ENCODE data around the gene ATG7. TPM values are rescaled to one million over a fixed set of nuclear protein-coding genes. Genes with fewer than 3 reads are reported as not detected.

Gene ATG7
- total and polyA plus RNA-seq, 12 donors = 9.1 to 118 (median 40.0) TPM

- no peak for DNase-seq
- no peak overlapping the region for H3K27ac ChIP-seq
- TF ChIP-seq POLR2A (IDR thresholded peaks at IDR 0.05) (no peak), CTCF (IDR thresholded peaks at IDR 0.05) (no peak)
- H3K4me3 ChIP-seq = no peak overlapping the region
- intact Hi-C loops (cut with DNase I) = no loop called here
- peaks cover 9 to 10% of the 10 kb centered on the region in 2 donors for H3K4me1 ChIP-seq (replicated peaks in 1 of 2)
- peaks cover 0 to 61% of the 10 kb centered on the region in 2 donors for H3K36me3 ChIP-seq (replicated peaks in 1 of 2)
- H3K27me3 ChIP-seq = no peaks in the 10 kb centered on the region
- 71 to 82% (median 79%) methylated on average over 5 of the region's 5 CpGs for WGBS, 4 donors
- no peaks in the 10 kb centered on the region for H3K9me3 ChIP-seq (replicated peaks in 1 of 3)
These were observed 90.4 kb downstream of the ATG7 start for GRCh38 chr3:11362600-11362999.

- DNase-seq = no peak
- H3K4me1 ChIP-seq (replicated peaks in 1 of 2) = peaks cover 12 to 19% of the 10 kb centered on the region in 2 donors
- no peak overlapping the region for H3K4me3 ChIP-seq
- no peaks in the 10 kb centered on the region for H3K27me3 ChIP-seq
- no peak overlapping the region for H3K27ac ChIP-seq
- H3K36me3 ChIP-seq (replicated peaks in 1 of 2) = peaks cover 0 to 56% of the 10 kb centered on the region in 2 donors
- 67 to 86% (median 76%) methylated on average over 2 of the region's 2 CpGs for WGBS, 4 donors
- TF ChIP-seq POLR2A (IDR thresholded peaks at IDR 0.05) (no peak), CTCF (IDR thresholded peaks at IDR 0.05) (no peak)
- intact Hi-C loops (cut with DNase I) = no loop called here
- H3K9me3 ChIP-seq (replicated peaks in 1 of 3) = no peaks in the 10 kb centered on the region
These were observed 91.5 kb downstream of the ATG7 start for GRCh38 chr3:11363715-11364114.

GRCh38 chr3:11364181-11364580, 92.0 kb downstream of the ATG7 start:
- 83 to 92% (median 90%) methylated on average over 2 of the region's 2 CpGs for WGBS, 4 donors

GRCh38 chr3:11367143-11367693, 95.0 kb downstream of the ATG7 start:
- TF ChIP-seq POLR2A (IDR thresholded peaks at IDR 0.05) (no peak), CTCF (IDR thresholded peaks at IDR 0.05) (no peak)
- Histone ChIP-seq H3K36me3 (replicated peaks in 1 of 2) (peaks cover 0 to 24% of the 10 kb centered on the region in 2 donors), H3K4me3 (no peak overlapping the region), H3K4me1 (replicated peaks in 1 of 2) (peaks cover 12 to 19% of the 10 kb centered on the region in 2 donors), H3K27ac (peak overlapping the region; percentile 10 to 78 (median 34)), H3K27me3 (no peaks in the 10 kb centered on the region), H3K9me3 (replicated peaks in 1 of 3) (no peaks in the 10 kb centered on the region)
- intact Hi-C loops (cut with DNase I) = no loop called here
- DNase-seq = peak in 6 of 7 donors; percentile 36 to 73 (median 49)
- WGBS, 4 donors = 17 to 23% (median 20%) methylated on average over 2 of the region's 2 CpGs

More at GRCh38 chr3:11364181-11364580, 92.0 kb downstream of the ATG7 start:
- Histone ChIP-seq H3K27ac (no peak overlapping the region), H3K4me1 (replicated peaks in 1 of 2) (peaks cover 12 to 19% of the 10 kb centered on the region in 2 donors), H3K27me3 (no peaks in the 10 kb centered on the region), H3K36me3 (replicated peaks in 1 of 2) (peaks cover 0 to 53% of the 10 kb centered on the region in 2 donors), H3K4me3 (no peak overlapping the region), H3K9me3 (replicated peaks in 1 of 3) (no peaks in the 10 kb centered on the region)
- intact Hi-C loops (cut with DNase I) = no loop called here
- no peak for DNase-seq
- TF ChIP-seq CTCF (IDR thresholded peaks at IDR 0.05) (no peak), POLR2A (IDR thresholded peaks at IDR 0.05) (no peak)
